GM21825 (cell line): ENCODE measurements around the gene CCNF.

ENCODE experiments used
- ATAC-seq: cut with Tn5 transposase; IDR thresholded peaks from one replicate; pipeline ENCODE4 v1.9.1; 2021; ENCODE audit warnings: mild to moderate bottlenecking, moderate library complexity; ENCODE audit not compliant: unreplicated experiment

Gene CCNF

GRCh38 chr16:2483939-2484897 lies 55.0 kb downstream of the CCNF start:
- ATAC-seq: no peak

GRCh38 chr16:2484898-2485508 lies 55.8 kb downstream of the CCNF start:
- ATAC-seq: no peak

DNA sequence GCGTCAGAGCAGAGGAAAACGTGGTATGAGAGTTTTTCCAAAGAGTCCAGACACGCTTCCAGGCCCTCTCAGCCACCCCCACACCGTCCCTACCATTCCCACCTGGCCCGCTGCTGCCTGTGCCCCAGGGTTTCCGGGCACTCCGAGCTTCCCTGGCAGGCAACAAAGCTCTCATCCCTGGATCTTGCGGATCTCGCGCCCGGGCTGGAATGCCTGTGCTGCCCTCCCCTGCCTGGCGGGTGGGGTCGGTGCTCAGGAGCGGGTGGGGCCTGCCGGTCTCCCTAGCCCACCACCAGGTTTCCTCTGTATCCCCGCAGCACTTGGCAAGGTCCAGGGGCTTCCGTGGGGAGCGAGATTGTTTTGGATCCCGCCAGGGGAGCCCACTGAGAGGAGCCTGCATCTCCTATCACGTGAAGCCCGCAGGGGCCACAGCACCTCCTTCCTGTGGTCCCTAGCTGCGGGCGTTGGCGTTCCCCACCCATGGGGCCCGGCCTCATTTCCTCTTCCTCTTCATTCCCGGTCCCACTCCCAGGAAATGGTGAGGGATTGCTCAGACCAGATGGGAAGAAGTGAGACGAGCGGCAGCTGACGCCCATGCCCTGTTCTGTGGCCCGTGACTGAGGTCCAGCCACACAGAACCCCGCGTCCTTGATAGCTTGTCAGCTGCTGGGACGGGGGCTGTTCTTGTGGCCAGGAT lies 56.7 kb downstream of the CCNF start:
- ATAC-seq: no peak

DNA sequence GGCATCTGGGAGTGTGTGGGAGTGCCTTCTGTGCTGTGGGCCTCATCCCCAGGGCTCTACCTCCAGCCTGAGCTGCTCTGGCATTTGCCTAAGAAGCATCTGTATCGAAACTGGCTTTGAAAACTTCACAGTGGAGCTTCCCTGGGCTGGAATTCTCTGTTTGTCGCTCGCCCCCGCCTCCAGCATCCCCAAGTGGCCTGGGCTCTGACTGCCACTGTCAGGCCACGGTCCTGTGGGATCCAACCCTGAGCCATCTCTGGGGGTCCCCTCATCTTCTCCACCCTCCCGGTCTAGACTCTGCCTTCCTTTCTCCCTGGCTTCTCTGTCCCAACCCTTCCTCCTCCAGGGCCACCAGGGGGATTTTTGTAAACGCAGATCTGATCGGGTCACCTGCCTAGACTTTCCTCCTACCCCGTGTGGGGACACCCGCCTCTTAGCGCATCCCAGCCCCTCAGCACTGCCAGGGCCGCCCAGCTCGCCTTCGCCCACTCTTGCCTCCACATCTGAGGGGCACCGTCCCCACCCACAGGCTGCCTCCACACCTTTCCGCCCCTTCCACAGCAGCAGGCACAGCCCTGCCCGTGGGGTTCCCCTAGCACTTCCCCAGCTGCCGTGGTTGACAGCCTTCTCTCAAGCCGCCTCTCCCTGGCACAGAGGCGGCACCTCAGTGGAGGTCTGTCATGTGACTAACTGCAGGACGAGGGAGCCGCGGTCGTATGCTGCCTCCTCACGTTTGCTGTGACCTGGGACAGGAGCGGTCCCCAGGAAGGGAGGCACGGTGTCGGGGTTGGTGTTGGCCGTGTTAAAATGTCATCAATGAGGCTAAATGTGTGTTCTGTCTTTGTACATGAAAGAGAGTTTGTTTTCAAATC lies 57.6 kb downstream of the CCNF start:
- ATAC-seq: peak; percentile 56

DNA sequence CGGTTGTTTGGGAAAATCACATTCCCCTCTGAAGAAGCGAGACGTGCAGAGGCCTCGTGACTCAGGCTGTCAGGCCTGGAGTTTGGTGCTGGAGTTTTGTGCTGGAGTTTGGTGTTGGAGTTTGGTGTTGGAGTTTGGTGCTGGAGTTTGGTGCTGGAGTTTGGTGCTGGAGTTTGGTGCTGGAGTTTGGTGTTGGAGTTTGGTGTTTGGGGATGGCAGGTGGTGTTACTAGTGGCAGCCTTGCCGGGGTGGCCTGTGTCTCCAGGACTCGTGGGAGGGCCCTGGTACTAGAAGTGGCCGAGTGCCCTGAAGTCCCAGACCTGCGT lies 58.2 kb downstream of the CCNF start:
- no peak for ATAC-seq

- ATAC-seq: no peak
These were observed 58.8 kb downstream of the CCNF start for GRCh38 chr16:2487903-2488531.

DNA sequence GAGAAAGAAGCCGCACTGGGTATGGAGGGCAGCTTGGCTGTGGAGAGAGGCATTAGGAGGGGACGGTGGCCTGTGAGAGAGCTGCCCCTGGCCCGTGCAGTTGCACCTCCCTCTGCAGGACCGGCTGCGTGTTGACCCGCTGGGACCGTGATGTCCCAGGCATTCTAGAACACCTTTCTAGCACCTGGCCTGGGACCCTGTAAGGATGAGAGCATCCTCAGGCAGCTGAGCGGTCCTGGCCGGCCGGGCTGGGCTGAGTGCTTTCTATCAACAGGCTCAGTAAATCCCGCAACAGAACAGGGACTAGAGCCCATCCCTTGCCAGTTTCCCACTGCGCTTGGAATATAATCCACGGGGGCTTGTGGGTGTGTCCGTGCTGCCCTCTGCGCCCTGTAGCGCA lies 60.3 kb downstream of the CCNF start:
- ATAC-seq: no peak

GRCh38 chr16:2490190-2491105 lies 61.2 kb downstream of the CCNF start:
- no peak for ATAC-seq

- ATAC-seq: no peak
These were observed 63.0 kb downstream of the CCNF start for GRCh38 chr16:2492292-2492691.

GRCh38 chr16:2493605-2494004 lies 64.4 kb downstream of the CCNF start:
- ATAC-seq: no peak

- no peak for ATAC-seq
These were observed 65.4 kb downstream of the CCNF start for GRCh38 chr16:2494616-2495015.

DNA sequence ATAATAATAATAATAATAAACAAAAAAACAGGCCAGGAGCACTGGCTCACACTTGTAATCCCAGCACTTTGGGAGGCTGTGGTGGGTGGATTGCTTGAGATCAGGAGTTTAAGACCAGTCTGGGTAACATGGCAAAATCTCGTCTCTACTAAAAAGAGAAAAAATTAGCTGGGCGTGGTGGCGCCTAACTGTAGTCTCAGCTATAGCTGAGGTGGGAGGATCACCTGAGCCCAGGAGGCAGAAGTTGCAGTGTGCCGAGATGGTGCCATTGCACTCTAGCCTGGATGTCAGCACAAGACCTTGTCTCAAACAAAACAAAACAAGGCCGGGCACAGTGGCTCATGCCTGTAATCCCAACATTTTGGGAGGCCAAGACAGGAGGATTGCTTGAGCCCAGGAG lies 65.8 kb downstream of the CCNF start:
- no peak for ATAC-seq

DNA sequence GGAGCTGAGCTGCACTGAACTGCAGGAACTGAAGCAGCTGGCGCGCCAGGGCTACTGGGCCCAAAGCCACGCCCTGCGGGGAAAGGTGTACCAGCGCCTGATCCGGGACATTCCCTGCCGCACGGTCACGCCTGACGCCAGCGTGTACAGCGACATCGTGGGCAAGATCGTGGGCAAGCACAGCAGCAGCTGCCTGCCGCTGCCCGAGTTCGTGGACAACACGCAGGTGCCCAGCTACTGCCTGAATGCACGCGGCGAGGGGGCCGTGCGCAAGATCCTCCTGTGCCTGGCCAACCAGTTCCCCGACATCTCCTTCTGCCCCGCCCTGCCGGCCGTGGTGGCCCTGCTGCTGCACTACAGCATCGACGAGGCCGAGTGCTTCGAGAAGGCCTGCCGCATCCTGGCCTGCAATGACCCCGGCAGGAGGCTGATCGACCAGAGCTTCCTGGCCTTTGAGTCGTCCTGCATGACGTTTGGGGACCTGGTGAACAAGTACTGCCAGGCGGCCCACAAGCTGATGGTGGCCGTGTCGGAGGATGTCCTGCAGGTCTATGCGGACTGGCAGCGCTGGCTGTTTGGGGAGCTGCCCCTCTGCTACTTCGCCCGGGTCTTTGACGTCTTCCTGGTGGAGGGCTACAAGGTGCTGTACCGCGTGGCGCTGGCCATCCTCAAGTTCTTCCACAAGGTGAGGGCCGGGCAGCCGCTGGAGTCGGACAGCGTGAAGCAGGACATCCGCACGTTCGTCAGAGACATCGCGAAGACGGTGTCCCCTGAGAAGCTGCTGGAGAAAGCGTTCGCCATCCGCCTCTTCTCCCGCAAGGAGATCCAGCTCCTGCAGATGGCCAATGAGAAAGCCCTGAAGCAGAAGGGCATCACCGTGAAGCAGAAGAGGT lies 67.2 kb downstream of the CCNF start:
- no peak for ATAC-seq

DNA sequence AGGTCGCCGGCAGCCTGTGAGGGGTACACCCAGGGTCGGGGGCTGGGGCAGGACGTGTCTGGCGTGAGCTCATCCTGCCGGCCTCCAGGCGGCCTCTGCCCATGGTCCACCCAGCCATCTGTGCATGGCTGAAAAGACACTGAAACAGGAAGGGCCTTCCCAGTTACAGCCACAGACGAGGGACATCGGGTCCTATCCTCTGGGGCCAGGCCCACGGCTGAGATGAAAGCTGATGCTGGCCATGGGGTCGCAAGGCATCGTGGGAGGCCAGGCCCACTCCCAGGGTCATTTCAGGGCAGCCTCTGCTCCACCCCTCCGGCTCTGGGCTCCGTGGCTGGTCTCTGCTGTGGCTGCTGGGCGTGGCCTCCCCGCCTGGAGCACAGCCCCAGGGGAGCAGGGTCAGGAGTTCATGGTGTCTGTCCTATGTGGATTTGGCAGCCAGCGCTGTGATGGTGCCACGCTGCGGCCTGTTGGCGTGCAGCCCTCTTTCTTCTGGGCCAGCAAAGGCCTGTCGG lies 67.9 kb downstream of the CCNF start:
- no peak for ATAC-seq

DNA sequence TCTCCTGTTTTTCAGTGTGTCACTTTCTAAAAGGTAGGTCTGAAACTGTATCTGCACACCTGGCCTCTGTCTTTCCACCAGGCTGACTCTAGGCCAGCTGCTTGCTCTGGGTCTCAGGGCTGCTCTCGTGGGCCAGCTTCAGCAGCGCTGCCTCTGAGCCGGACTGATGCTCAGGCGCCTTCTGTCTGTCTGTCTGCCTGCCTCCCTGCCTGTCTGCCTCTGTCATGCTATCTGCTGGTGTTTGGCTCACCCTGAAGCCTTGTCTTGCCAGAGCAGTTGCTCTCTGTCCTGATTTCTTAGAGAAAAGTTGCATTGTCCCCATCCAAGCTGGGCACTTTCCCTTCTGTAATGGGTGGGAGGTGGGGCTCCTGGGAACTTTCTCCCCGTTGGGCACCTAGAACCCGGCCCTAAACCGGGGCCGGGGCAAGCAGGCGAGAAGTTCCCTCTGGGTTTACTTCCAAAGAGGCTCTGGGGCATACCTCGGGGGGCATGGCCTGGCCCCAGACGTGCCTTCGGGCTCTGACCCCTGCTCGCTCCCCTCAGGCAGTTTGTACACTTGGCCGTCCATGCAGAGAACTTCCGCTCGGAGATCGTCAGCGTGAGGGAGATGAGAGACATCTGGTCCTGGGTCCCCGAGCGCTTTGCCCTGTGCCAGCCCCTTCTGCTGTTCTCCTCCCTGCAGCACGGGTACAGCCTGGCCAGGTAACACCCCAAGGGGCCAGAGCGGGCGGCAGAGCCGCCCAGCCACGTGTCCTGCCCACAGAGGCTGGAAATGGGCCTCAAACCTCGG lies 68.6 kb downstream of the CCNF start:
- ATAC-seq: no peak

GRCh38 chr16:2498531-2499253 lies 69.4 kb downstream of the CCNF start:
- no peak for ATAC-seq

GRCh38 chr16:2499454-2499853 lies 70.2 kb downstream of the CCNF start:
- no peak for ATAC-seq
